Endothelial cell of umbilical vein (primary cell): ENCODE results near the gene STYX. TPM values are rescaled to one million over a fixed set of nuclear protein-coding genes. Genes with fewer than 3 reads are reported as not detected.

Source experiments
- BruUV-seq: library from RNA; stranded (reverse); fragments of 400-500 nt; replicated peaks from 2 replicates; lab custom pipeline; 2021; lab: Mats Ljungman, UMichigan
- CTCF ChIA-PET: fragments of 300-600, 350-600 bp; sonication (Branson Sonifier 250); formaldehyde crosslinking; loops from one replicate; lab custom pipeline; 2021; ENCODE audit warnings: antibody characterized with exemption, inconsistent platforms; lab: Charles Lee
- POLR2A ChIA-PET: fragments of 300-600, 350-600 bp; sonication (Branson Sonifier 250); formaldehyde crosslinking; loops from one replicate; lab custom pipeline; 2021; ENCODE audit warnings: antibody characterized with exemption, inconsistent platforms; lab: Charles Lee
- DNase-seq: peaks from one replicate; pipeline ENCODE4 v3.0.0-alpha.2; 2011; ENCODE audit warnings: low read depth, low spot score
- FAIRE-seq: peaks from 2 replicates; lab custom pipeline; 2011; peaks lifted over from hg19 to GRCh38; lab: Jason Lieb, UNC
- H2AFZ ChIP-seq: 2 replicates; pipeline ENCODE4 v1.6.0; 2012; ENCODE audit warnings: low read depth, low read length, control low read depth, inconsistent platforms
- H3K27ac ChIP-seq: 2 replicates; pipeline ENCODE4 v1.5.1; 2011; ENCODE audit warnings: low read depth, mild to moderate bottlenecking, control low read depth, low read length, moderate library complexity; ENCODE audit not compliant: insufficient read depth
- H3K27me3 ChIP-seq, 2 experiments: 2 replicates each; pipeline versions ENCODE4 v1.6.0 to v1.6.1; 2011; ENCODE audit warnings: low read length in 2 of 2, mixed read lengths in 1 of 2; ENCODE audit not compliant: control insufficient read depth in 2 of 2, insufficient read depth in 2 of 2
- H3K36me3 ChIP-seq, 2 experiments: 2 replicates in 1 of 2; 3 replicates in 1 of 2; pipeline ENCODE4 v1.5.1; 2011; ENCODE audit warnings: low read length in 2 of 2, mild to moderate bottlenecking in 1 of 2, moderate library complexity in 1 of 2; ENCODE audit not compliant: control insufficient read depth in 2 of 2, insufficient read depth in 2 of 2; ENCODE audit errors: extremely low read depth in 1 of 2
- H3K4me1 ChIP-seq: 3 replicates; pipeline ENCODE4 v1.5.1; 2011; ENCODE audit warnings: mild to moderate bottlenecking, low read length; ENCODE audit not compliant: control insufficient read depth, insufficient read depth; ENCODE audit errors: extremely low read depth
- H3K4me2 ChIP-seq: 2 replicates; pipeline ENCODE4 v1.6.1; 2011; ENCODE audit warnings: low read length, control low read depth, mixed read lengths; ENCODE audit not compliant: insufficient read depth
- H3K4me3 ChIP-seq, 3 experiments: fragments of 200-600 bp in 1 of 3; sonication (generic), shearing (Covaris generic) in 1 of 3; replicated peaks in 1 of 3; 2 replicates each; pipeline ENCODE4 v1.5.1; 2011 to 2016; ENCODE audit warnings: control low read depth in 3 of 3, low read length in 3 of 3, mild to moderate bottlenecking in 2 of 3, inconsistent platforms in 1 of 3, low read depth in 1 of 3, moderate library complexity in 1 of 3; ENCODE audit not compliant: insufficient read depth in 1 of 3
- H3K79me2 ChIP-seq: 2 replicates; pipeline ENCODE4 v1.6.0; 2012; ENCODE audit warnings: low read length, inconsistent platforms; ENCODE audit not compliant: control insufficient read depth, insufficient read depth
- H3K9ac ChIP-seq: replicated peaks from 2 replicates; pipeline ENCODE3; 2011; ENCODE audit warnings: low read length, control low read depth; ENCODE audit not compliant: insufficient read depth; ENCODE audit errors: extremely low read depth
- H3K9me1 ChIP-seq: replicated peaks from 3 replicates; pipeline ENCODE4 v1.6.0; 2011; ENCODE audit warnings: mild to moderate bottlenecking, low read length; ENCODE audit not compliant: control insufficient read depth, insufficient read depth; ENCODE audit errors: extremely low read depth
- H3K9me3 ChIP-seq: replicated peaks from 2 replicates; pipeline ENCODE4 v1.5.1; 2012; ENCODE audit warnings: low read length, inconsistent platforms; ENCODE audit not compliant: control insufficient read depth, insufficient read depth
- H4K20me1 ChIP-seq: replicated peaks from 2 replicates; pipeline ENCODE3; 2011; ENCODE audit warnings: mild to moderate bottlenecking, low read length; ENCODE audit not compliant: control insufficient read depth, insufficient read depth; ENCODE audit errors: extremely low read depth
- CTCF ChIP-seq, 2 donors: IDR thresholded peaks; 1 replicate in 1 of 2; 2 replicates in 1 of 2; pipeline ENCODE4 v1.5.1; 2011; ENCODE audit warnings: low read length in 2 of 2, mild to moderate bottlenecking in 2 of 2, moderate library complexity in 2 of 2, control low read depth in 1 of 2, inconsistent platforms in 1 of 2, low read depth in 1 of 2; ENCODE audit not compliant: insufficient read depth in 1 of 2; ENCODE audit errors: extremely low read depth in 1 of 2
- EZH2 ChIP-seq: IDR thresholded peaks from 2 replicates; pipeline ENCODE4 v1.6.1; 2012; ENCODE audit warnings: borderline replicate concordance, low read depth, mild to moderate bottlenecking, moderate library complexity, low read length, inconsistent platforms; ENCODE audit not compliant: severe bottlenecking
- FOS ChIP-seq: IDR thresholded peaks from 2 replicates; pipeline ENCODE4 v1.6.1; 2011; ENCODE audit warnings: mild to moderate bottlenecking, low read length, moderate library complexity, borderline replicate concordance; ENCODE audit not compliant: insufficient read depth
- JUN ChIP-seq: IDR thresholded peaks from 2 replicates; pipeline ENCODE4 v1.6.1; 2011; ENCODE audit warnings: borderline replicate concordance, low read depth; ENCODE audit not compliant: insufficient read length, insufficient read depth
- MAX ChIP-seq: IDR thresholded peaks from 2 replicates; pipeline ENCODE4 v1.6.1; 2011; ENCODE audit not compliant: insufficient read depth, insufficient read length
- MYC ChIP-seq: IDR thresholded peaks from one replicate; pipeline ENCODE4 v1.6.1; 2011; ENCODE audit warnings: mild to moderate bottlenecking, low read depth, low read length
- POLR2A ChIP-seq: IDR thresholded peaks from 2 replicates; pipeline ENCODE4 v1.6.1; 2012; ENCODE audit warnings: low read depth, mild to moderate bottlenecking, control low read depth, low read length
- POLR2AphosphoS5 ChIP-seq: IDR thresholded peaks from 2 replicates; pipeline ENCODE4 v1.6.1; 2012; ENCODE audit warnings: low read depth, mild to moderate bottlenecking, control low read depth, low read length, moderate library complexity; ENCODE audit not compliant: insufficient read depth
- dilution Hi-C: fragments of 300-500 bp; cut with MboI; formaldehyde crosslinking; loops from one replicate; pipeline ENCODE4 v1.15.0; 2019; ENCODE audit warnings: low sequenced_read_pairs; ENCODE audit not compliant: extremely low pct_ligation_motif_present
- intact Hi-C: fragments of 100-400 bp; cut with micrococcal nuclease; formaldehyde crosslinking; loops from one replicate; pipeline ENCODE4 v1.10.0; 2022
- polyA plus RNA-seq, 4 experiments: library from polyadenylated mRNA; depleted of rRNA in 3 of 4; stranded (reverse) in 3 of 4; unstranded in 1 of 4; fragments of >200 nt; gene quantifications; 2 replicates each; pipeline versions ENCODE4 v1.2.1 to v1.2.3, GENCODE V29; 2011 to 2012; ENCODE audit warnings: missing spikeins in 1 of 4
- total RNA-seq: library from RNA; stranded (reverse); gene quantifications from 2 replicates; pipeline ENCODE4 v1.2.3, GENCODE V29; 2021

The STYX gene
- total and polyA plus RNA-seq, 2 donors (not counting 3 experiments of a cell fraction or from before 2014, with no cell fraction given), result 6.2 to 21.3 TPM

GRCh38 chr14:52755607-52756316, 25.8 kb downstream of the STYX start:
- H3K79me2 ChIP-seq, result no peaks in the 10 kb centered on the region
- H2AFZ ChIP-seq, result no peak overlapping the region
- FAIRE-seq, result no peak
- H3K4me3 ChIP-seq, result no peak overlapping the region
- no peak for TF ChIP-seq FOS
- POLR2A ChIA-PET, result interaction anchor here (0.6 to 0.7 kb wide), 2 partner anchors 181 to 1492 kb away, joined by 3 to 10 read pairs; no protein-coding TSS in a partner anchor
- H3K27ac ChIP-seq, result no peak overlapping the region
- no peak overlapping the region for H3K4me2 ChIP-seq
- intact Hi-C loops (no loop called here), dilution Hi-C loops (no loop called here)
- DNase-seq, result no peak
- CTCF ChIA-PET, result interaction anchor here (1.1 kb wide), 1 partner anchor 13 kb away, joined by 4 read pairs; no protein-coding TSS in a partner anchor
- no TSS peak for BruUV-seq
- H3K9me1 ChIP-seq, result peaks cover 2% of the 10 kb centered on the region
- no peaks in the 10 kb centered on the region for H3K9me3 ChIP-seq
- no peaks in the 10 kb centered on the region for H3K27me3 ChIP-seq
- no peak overlapping the region for H3K9ac ChIP-seq
- H4K20me1 ChIP-seq, result no peaks in the 10 kb centered on the region
- no peaks in the 10 kb centered on the region for H3K4me1 ChIP-seq
- H3K36me3 ChIP-seq, result no peaks in the 10 kb centered on the region

GRCh38 chr14:52759145-52759544, 29.2 kb downstream of the STYX start:
- no TSS peak for BruUV-seq
- no peak overlapping the region for H3K27ac ChIP-seq
- no peaks in the 10 kb centered on the region for H3K79me2 ChIP-seq
- FAIRE-seq (no peak), DNase-seq (no peak)
- CTCF ChIA-PET, result interaction anchor here (1.2 to 1.4 kb wide), 2 partner anchors 10 to 28 kb away, joined by 3 read pairs; no protein-coding TSS in a partner anchor
- H3K4me1 ChIP-seq, result no peaks in the 10 kb centered on the region
- no peak overlapping the region for H3K4me3 ChIP-seq
- H3K9me1 ChIP-seq, result no peaks in the 10 kb centered on the region
- H3K4me2 ChIP-seq, result no peak overlapping the region
- no peaks in the 10 kb centered on the region for H3K9me3 ChIP-seq
- POLR2A ChIA-PET, result no interaction called here
- no peaks in the 10 kb centered on the region for H3K36me3 ChIP-seq
- intact Hi-C loops, result no loop called here
- no peaks in the 10 kb centered on the region for H3K27me3 ChIP-seq
- dilution Hi-C loops, result no loop called here
- no peak overlapping the region for H2AFZ ChIP-seq
- no peak overlapping the region for H3K9ac ChIP-seq
- TF ChIP-seq MAX (no peak), MYC (no peak), CTCF (IDR thresholded peaks at IDR 0.05; ENCODE audit: extremely low read depth in 1 of 2, insufficient read depth in 1 of 2, low read depth in 1 of 2, low read length in 2 of 2) (no peak), EZH2 (no peak), FOS (no peak), JUN (no peak), POLR2A (no peak), POLR2AphosphoS5 (no peak)
- no peaks in the 10 kb centered on the region for H4K20me1 ChIP-seq
